HG03095 (cell line): ENCODE measurements around the gene DYNC1H1.

Experiments
- ATAC-seq: cut with Tn5 transposase; IDR thresholded peaks from one replicate; pipeline ENCODE4 v1.9.1; 2021; ENCODE audit warnings: moderate library complexity; ENCODE audit not compliant: unreplicated experiment

The DYNC1H1 gene

GRCh38 chr14:101939646-101940170 is 24.7 kb upstream of the DYNC1H1 start:
- no peak for ATAC-seq

- no peak for ATAC-seq
Observed at GRCh38 chr14:101944451-101944850, 19.9 kb upstream of the DYNC1H1 start.

- no peak for ATAC-seq
Observed at GRCh38 chr14:101945171-101945570, 19.2 kb upstream of the DYNC1H1 start.

- peak; percentile 9 for ATAC-seq
Observed at GRCh38 chr14:101947577-101947903, 16.8 kb upstream of the DYNC1H1 start.

- peak; percentile 95 for ATAC-seq
Observed at GRCh38 chr14:101947904-101948665, 16.3 kb upstream of the DYNC1H1 start.

DNA sequence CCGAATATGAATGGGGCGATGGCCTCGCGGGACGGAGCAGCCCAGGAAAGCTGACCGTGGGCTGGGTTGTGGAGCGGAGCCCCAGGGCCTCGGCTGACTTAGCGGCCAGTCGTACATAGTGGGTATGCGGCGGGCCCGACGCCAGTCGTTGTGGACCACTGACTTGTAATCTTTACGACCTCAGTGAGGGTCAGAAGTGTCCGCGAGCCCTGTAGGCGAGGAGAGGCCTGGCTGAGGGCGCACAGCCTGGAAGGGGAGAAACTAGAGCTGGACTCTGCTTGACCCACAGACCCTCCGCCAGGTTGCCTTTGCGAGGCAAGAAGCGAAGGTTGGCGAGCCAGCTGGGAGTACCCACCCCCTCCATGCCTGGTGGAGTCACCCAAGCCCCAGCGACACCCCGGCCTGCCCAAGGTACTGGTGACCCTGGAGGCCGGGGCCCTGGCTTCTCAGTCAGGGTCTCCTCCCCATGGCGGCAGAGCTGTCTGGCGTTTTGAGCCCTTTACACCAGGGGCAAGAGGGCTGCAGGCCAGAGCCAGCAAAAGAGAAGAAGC is 15.6 kb upstream of the DYNC1H1 start:
- ATAC-seq, result no peak

DNA sequence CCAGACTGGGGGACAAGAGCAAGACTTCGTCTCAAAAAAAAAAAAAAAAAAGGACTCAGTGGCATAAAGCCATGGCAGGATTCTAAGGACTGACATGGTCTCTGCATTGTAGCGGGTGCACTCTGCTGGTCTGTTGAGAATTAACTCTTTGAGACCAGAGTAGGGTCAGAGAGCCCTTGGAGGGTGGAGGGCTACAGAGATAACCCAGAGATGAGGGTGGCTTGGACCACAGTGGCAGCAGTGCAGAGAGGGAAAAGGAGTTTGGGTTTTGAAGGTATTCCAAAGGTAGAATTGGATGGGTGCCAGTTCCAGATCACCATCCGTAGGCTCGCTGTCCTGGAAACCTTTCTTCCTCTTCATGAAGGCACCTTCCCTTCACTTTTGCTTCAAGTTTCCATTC is 14.3 kb upstream of the DYNC1H1 start:
- no peak for ATAC-seq

DNA sequence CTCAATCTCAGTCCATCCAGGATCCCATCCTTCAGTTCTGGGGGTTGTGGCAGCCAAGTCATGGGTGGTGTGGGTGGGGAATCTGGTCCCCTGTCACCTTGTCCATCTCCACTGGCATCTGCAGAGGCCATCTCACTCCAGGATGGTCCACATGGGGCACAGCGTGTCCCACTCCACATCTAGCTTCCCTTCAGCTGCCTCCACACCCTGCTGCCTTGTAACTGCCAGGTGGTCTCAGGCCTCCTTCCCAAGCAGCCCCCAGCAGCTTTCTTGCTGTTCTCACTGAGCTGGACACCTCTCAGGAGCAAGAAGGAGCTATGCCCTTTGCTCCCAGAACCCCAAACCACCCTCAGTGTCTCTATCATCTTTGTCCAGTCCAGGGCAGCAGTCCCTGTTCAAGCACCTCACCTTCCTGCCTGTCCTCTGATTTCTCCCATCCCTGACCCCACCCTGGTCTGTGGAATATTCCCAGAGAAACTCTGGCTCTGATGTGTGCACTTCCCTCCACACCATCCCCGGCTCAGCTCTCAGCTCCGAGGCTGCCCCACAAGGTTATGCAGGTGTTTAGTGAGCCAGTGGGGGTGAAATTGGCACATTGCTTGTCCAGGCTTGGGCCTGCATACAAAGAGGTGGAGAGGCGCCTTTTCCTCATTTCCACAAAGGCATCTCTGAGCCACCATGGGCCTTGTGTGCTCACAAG is 13.7 kb upstream of the DYNC1H1 start:
- no peak for ATAC-seq

DNA sequence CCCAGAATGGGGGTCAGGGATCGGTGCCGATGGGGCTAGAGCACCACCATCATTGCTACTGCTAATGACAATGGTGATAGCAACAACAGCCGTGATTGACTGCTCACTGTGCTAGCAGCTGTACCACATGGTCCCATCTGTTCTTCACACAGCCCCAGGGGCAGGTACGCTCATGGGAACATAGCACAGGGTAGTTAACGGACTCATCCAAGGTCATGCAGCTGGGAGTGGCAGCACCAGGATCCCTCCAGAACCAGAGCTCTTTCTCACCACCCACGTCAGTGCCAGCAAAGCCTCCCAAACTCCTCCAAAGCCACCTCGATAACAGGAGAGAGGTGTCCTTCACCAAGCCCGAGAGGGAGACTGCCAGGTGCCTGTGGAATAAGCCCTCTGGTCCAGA is 11.2 kb upstream of the DYNC1H1 start:
- ATAC-seq, result no peak

DNA sequence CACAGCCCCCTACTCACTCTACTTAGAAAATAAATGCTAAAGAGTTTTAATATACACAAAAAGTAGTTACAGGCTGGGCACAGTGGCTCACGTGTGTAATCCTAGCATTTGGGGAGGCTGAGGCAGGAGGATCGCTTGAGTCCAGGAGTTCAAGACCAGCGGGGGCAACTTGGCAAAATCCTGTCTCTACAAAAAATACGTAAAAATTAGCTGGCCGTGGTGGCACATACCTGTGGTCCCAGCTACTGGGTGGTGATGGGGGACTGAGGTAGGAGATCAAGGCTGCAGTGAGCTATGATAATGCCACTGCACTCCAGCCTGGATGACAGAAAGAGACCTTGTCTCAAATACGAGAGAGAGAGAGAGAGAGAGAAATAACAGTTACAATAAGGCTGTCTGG is 9.9 kb upstream of the DYNC1H1 start:
- ATAC-seq, result no peak

DNA sequence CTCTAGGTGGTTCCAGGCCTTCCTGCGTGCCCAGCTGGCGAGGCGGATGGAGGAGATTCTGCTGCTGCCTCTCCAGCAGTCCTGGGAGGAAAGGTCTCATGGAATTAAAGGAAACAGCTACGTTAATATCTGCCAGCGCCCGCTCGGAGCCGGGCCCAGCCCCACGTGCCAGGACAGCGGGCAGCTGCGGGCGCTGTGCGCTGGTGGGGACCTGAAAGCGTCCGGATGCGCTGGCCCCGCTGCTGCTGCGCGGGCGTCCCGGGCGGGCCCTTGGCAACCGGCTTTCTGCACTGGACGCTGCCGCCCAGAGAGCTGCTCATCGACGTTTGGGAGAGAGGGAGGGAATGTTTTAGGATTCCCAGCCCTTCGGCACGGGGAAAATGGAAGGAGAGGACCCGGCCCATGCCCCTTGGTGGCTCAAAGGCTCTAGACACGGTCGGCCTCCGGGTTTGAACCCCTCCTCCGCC is 8.6 kb upstream of the DYNC1H1 start:
- ATAC-seq, result no peak

DNA sequence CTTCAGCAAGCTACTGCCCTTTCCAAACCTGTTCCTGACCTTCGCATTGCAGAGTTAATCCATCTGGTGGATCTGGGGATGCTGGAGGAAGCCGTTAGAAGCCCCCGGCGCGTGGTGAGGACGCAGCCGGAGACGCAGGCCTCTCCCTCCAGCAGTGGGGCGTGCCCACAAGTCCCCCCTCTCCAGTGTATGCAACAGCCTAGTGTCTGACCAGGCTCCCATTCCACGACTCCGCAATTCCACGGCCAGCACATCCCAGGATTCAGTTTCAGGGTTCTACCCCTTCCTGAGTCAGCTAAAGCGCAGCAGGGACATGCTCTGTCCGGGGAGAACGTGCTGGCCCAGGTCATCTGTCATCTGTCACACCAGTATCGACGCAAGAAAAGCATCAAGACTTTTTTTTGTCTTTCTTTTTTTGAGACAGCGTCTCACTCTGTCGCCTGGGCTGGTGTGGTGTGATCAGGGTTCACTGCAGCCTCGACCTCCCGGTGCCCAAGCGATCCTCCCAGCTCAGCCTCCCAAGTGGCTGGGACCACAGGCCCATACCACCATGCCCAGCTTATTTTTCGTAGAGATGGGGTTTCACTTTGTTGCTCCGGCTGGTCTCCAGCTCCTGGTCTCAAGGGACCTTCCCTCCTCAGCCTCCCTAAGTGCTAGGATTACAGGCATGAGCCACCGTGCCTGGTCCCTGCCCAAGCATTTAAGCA is 8.0 kb upstream of the DYNC1H1 start:
- no peak for ATAC-seq

DNA sequence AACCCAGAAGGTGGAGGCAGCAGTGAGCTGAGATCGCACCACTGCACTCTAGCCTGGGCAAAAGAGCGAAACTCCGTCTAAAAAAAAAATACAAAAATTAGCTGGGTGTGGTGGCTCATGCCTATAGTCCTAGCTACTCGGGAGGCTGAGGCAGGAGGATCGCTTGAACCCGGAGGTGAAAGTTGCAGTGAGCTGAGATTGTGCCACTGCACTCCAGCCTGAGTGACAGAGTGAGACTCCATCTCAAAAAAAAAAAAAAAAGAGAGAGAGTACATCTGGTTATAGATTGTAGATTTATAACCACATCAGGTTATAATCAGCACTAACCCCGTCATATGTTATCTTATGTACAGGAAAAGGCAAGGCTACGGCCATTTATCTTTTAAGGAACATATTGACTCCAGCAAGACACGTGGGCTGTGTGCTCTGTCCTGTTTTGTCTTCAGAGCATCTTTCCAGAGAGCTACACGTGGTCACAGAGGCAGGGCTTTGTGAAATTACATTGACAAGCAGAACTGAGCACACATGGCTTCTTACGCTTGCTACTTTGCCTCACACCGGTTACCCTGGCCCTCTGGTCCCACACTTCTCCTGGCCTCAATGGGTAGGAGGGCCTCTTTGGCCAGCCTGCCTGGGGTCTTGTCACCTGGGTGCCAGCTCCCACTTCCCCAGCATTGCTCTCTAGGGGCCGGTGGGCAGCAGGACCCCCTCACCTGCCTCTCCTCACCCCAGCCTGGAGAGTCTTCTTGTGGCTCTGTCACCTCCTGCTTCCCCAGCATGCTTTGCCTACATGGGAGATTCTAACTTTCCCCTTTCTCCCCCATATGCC is 6.8 kb upstream of the DYNC1H1 start:
- no peak for ATAC-seq

GRCh38 chr14:101958418-101959180 is 5.8 kb upstream of the DYNC1H1 start:
- no peak for ATAC-seq

GRCh38 chr14:101959277-101959676 is 5.1 kb upstream of the DYNC1H1 start:
- no peak for ATAC-seq

DNA sequence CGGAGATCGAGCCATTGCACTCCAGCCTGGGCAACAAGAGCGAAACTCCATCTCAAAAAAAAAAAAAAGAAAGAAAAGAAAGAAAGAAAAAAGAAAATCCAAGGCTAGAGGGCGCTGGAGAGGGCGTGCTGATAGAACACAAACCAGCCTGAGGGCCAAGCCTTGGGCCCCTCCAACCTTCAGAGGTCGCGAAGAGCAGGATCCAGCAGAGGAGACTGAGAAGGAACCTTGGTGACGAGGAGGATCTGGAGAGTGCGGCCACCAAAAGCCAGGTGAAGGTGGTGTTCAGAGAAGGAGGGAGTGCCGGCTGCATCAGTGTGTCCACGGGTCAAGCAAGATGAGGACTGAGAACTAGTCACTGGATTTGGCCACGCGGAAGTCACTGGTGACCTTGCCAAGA is 4.1 kb upstream of the DYNC1H1 start:
- ATAC-seq, result no peak

GRCh38 chr14:101961011-101961721 is 3.2 kb upstream of the DYNC1H1 start:
- no peak for ATAC-seq

DNA sequence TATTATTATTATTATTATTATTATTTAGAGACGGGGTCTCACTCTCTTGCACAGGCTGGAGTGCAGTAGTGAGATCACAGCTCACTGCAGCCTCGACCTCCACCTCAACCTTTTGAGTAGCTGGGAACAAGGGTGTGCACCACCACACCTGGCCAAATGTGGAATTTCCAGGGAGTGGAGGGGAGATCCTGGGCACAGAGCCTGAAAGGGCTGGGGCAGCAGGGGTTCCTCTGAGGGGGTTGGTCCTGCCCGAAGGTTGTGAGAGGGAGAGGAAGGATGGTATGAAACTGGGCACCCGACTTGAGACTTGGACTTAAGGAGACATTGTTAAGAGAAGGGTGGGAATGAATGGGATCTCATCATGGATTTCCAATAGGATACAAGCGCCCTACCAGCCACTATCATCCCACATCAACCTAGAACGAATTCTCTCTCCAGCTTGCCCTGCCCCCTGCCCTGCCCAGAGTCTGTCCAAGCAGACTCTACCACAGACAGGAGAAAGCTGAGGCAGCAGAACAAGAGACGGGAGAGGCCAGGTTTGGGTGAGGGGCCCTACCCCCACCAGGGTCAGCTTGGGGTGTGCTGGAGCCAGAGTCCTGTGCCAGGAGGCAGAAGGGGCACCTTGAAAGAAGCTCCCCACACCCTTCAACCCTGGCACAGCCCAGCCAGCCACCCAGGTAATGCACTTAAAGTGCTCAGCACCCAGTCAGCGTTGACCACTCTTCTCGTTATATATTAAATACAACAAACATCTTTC is 2.4 kb upstream of the DYNC1H1 start:
- ATAC-seq, result no peak

- ATAC-seq, result no peak
Observed at GRCh38 chr14:101962503-101962874, 1.9 kb upstream of the DYNC1H1 start.
